Suppressor macrophage treated with lipopolysaccharide for 1 hour (primary cell): ENCODE measurements around the gene DOLK.

Source experiments
- DNase-seq, 3 donors: peaks; one replicate each; pipeline ENCODE4 v3.0.0-alpha.2; 2020 to 2022

DOLK gene

GRCh38 chr9:128929560-128929959, 17.8 kb downstream of the DOLK start:
- DNase-seq = no peak

GRCh38 chr9:128928624-128929023, 18.8 kb downstream of the DOLK start:
- DNase-seq = no peak

GRCh38 chr9:128927731-128928411, 19.5 kb downstream of the DOLK start:
- peak; percentile 37 to 57 (median 48) for DNase-seq

GRCh38 chr9:128923493-128923883, 23.9 kb downstream of the DOLK start:
- DNase-seq = no peak

- peak in 1 of 3 donors; percentile 27 for DNase-seq
These were observed 25.3 kb downstream of the DOLK start for GRCh38 chr9:128921881-128922763.

- DNase-seq = no peak
These were observed 26.9 kb downstream of the DOLK start, which contains the start of gene PHYHD1 for GRCh38 chr9:128920381-128921058. PHYHD1 (plus strand) TSS chr9:128920982; CDS start chr9:128922324, 1,342 bp downstream.

GRCh38 chr9:128919402-128920089, 27.9 kb downstream of the DOLK start:
- peak in 2 of 3 donors; percentile 41 to 51 for DNase-seq

- DNase-seq = no peak
These were observed 28.5 kb downstream of the DOLK start for GRCh38 chr9:128918921-128919320.

GRCh38 chr9:128917151-128917849, 30.1 kb downstream of the DOLK start:
- no peak for DNase-seq

- DNase-seq = no peak
These were observed 30.7 kb downstream of the DOLK start for GRCh38 chr9:128916745-128917144.

GRCh38 chr9:128916204-128916603, 31.2 kb downstream of the DOLK start:
- DNase-seq = no peak

GRCh38 chr9:128913995-128914772, 33.2 kb downstream of the DOLK start:
- DNase-seq = peak in 2 of 3 donors; percentile 27 to 32

GRCh38 chr9:128913048-128913900, 34.1 kb downstream of the DOLK start:
- DNase-seq = no peak

GRCh38 chr9:128912270-128912853, 35.0 kb downstream of the DOLK start:
- DNase-seq = peak; percentile 60 to 63 (median 62)

- DNase-seq = peak in 1 of 3 donors; percentile 64
These were observed 35.8 kb downstream of the DOLK start for GRCh38 chr9:128911529-128912035.

- DNase-seq = no peak
These were observed 36.5 kb downstream of the DOLK start for GRCh38 chr9:128910906-128911305.

- DNase-seq = no peak
These were observed 37.5 kb downstream of the DOLK start for GRCh38 chr9:128909859-128910258.

GRCh38 chr9:128908372-128908771, 39.0 kb downstream of the DOLK start:
- DNase-seq = no peak

GRCh38 chr9:128906741-128907140, 40.7 kb downstream of the DOLK start:
- no peak for DNase-seq

GRCh38 chr9:128905964-128906363, 41.4 kb downstream of the DOLK start:
- no peak for DNase-seq
